Progenitor cell of endocrine pancreas (in vitro differentiated cells): Measurements from ENCODE around the gene CYP26A1. TPM values are rescaled to one million over a fixed set of nuclear protein-coding genes. Genes with fewer than 3 reads are reported as not detected.
A peak's percentile ranks its signal among the peaks of the same experiment; 100 is the strongest.

Experiments used
- DNase-seq: peaks from one replicate; pipeline ENCODE4 v3.0.0; 2021; ENCODE audit warnings: low spot score; ENCODE audit not compliant: unreplicated experiment
- H3K27ac Mint-ChIP-seq: 2 replicates; pipeline ENCODE4 v1.8.0; 2021; ENCODE audit warnings: mild to moderate bottlenecking, moderate library complexity, mixed read lengths
- H3K27me3 Mint-ChIP-seq: 2 replicates; pipeline ENCODE4 v1.8.0; 2021; ENCODE audit warnings: mixed read lengths
- H3K36me3 Mint-ChIP-seq: 2 replicates; pipeline ENCODE4 v1.8.0; 2022; ENCODE audit warnings: mixed read lengths; ENCODE audit not compliant: insufficient read depth
- H3K4me1 Mint-ChIP-seq: 2 replicates; pipeline ENCODE4 v1.8.0; 2021; ENCODE audit warnings: low read depth, mixed read lengths
- H3K4me3 Mint-ChIP-seq: 2 replicates; pipeline ENCODE4 v1.8.0; 2021; ENCODE audit warnings: low read depth, mild to moderate bottlenecking, moderate library complexity, mixed read lengths
- H3K9me3 Mint-ChIP-seq: 2 replicates; pipeline ENCODE4 v1.8.0; 2021; ENCODE audit warnings: low read depth, mixed read lengths
- CTCF ChIP-seq: fragments of 200-600 bp; sonication (generic); IDR thresholded peaks from one replicate; pipeline ENCODE4 v1.5.0; 2021; ENCODE audit warnings: antibody characterized with exemption, mild to moderate bottlenecking; ENCODE audit not compliant: unreplicated experiment
- total RNA-seq: library from RNA; stranded (reverse); gene quantifications from 2 replicates; pipeline ENCODE4 v1.2.1, GENCODE V29; 2021

CYP26A1 gene
- total RNA-seq, 1 donor from 2014 or later = 1.8 TPM

DNA sequence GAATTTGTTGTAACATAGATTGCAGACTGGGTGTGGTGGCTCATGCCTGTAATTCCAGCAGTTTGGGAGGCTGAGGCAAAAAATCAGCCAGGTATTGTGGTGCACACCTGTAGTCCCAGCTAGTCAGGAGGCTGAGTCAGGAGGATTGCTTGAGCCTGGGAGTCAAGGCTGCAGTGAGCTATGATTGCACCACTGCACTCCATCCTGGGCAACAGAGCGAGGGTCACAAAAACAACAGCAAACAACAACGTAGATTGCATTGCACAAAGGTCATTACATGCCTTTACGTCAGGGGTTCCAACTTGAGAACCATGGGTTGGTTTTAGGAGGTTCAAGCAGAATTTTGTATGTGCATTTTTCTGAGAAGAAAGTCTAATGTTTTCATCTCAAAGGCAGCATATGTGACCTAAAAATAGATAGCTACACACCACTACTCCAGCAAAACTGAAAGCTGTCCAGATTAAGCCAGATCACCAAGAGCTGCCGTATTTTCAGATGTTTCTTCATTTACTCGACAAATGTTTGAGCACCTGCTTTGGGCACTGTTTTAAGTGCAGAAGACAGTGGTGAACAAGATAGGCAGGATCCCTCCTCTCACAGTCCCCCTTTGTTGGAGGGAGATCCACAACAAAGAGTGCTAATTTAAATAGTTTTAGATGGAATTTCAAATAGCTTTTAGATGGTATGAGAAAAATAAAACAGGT is 41.4 kb upstream of the CYP26A1 start:
- Mint-ChIP-seq H3K4me3 (no peak overlapping the region), H3K4me1 (peaks cover 32% of the 10 kb centered on the region), H3K9me3 (peaks cover 5% of the 10 kb centered on the region), H3K27me3 (no peaks in the 10 kb centered on the region), H3K27ac (no peak overlapping the region), H3K36me3 (peaks cover 10% of the 10 kb centered on the region)
- no peak for TF ChIP-seq CTCF
- no peak for DNase-seq

- no peak overlapping the region for H3K4me3 Mint-ChIP-seq
- H3K27me3 Mint-ChIP-seq = no peaks in the 10 kb centered on the region
- no peak for TF ChIP-seq CTCF
- H3K9me3 Mint-ChIP-seq = no peaks in the 10 kb centered on the region
- H3K4me1 Mint-ChIP-seq = peaks cover 32% of the 10 kb centered on the region
- no peak for DNase-seq
- H3K36me3 Mint-ChIP-seq = peaks cover 4% of the 10 kb centered on the region
- no peak overlapping the region for H3K27ac Mint-ChIP-seq
Measured at GRCh38 chr10:93032809-93033137, 40.9 kb upstream of the CYP26A1 start.

- peaks cover 2% of the 10 kb centered on the region for H3K36me3 Mint-ChIP-seq
- peaks cover 29% of the 10 kb centered on the region for H3K4me1 Mint-ChIP-seq
- no peak overlapping the region for H3K27ac Mint-ChIP-seq
- H3K9me3 Mint-ChIP-seq = no peaks in the 10 kb centered on the region
- DNase-seq = no peak
- H3K27me3 Mint-ChIP-seq = no peaks in the 10 kb centered on the region
- TF ChIP-seq CTCF = no peak
- no peak overlapping the region for H3K4me3 Mint-ChIP-seq
Measured at GRCh38 chr10:93034426-93034825, 39.3 kb upstream of the CYP26A1 start.

- no peak for TF ChIP-seq CTCF
- DNase-seq = no peak
- peaks cover 4% of the 10 kb centered on the region for H3K4me1 Mint-ChIP-seq
- H3K36me3 Mint-ChIP-seq = peaks cover 2% of the 10 kb centered on the region
- H3K27ac Mint-ChIP-seq = no peak overlapping the region
- no peaks in the 10 kb centered on the region for H3K27me3 Mint-ChIP-seq
- no peaks in the 10 kb centered on the region for H3K9me3 Mint-ChIP-seq
- no peak overlapping the region for H3K4me3 Mint-ChIP-seq
Measured at GRCh38 chr10:93039110-93039509, 34.6 kb upstream of the CYP26A1 start.

- DNase-seq = no peak
- Mint-ChIP-seq H3K4me1 (no peaks in the 10 kb centered on the region), H3K9me3 (no peaks in the 10 kb centered on the region), H3K27me3 (no peaks in the 10 kb centered on the region), H3K4me3 (no peak overlapping the region), H3K36me3 (peaks cover 2% of the 10 kb centered on the region), H3K27ac (no peak overlapping the region)
- peak; percentile 20 for TF ChIP-seq CTCF
Measured at GRCh38 chr10:93039721-93040120, 34.0 kb upstream of the CYP26A1 start.
